Measurements from ENCODE around the gene ACER3. TPM values are rescaled to one million over a fixed set of nuclear protein-coding genes. Genes with fewer than 3 reads are reported as not detected.
"Not testable (repeated sequence)": the region's sequence is repeated elsewhere in the genome, so short reads cannot be mapped to it uniquely, and the experiment has no call there.

The ACER3 gene
- total RNA-seq = 56.7 TPM

- intact Hi-C loops (cut with DNase I) = no loop called here
- peak; percentile 93 for DNase-seq (ENCODE audit: low spot score)
- peak; percentile 98 for ATAC-seq
Measured at GRCh38 chr11:76860539-76861475, at the start of gene ACER3. TSS of gene ACER3 (plus strand) at chr11:76860918. CDS start at chr11:76860977, 59 bp downstream.

- intact Hi-C loops (cut with DNase I) = loop anchor here (5.0 kb wide), 1 partner anchor 106 kb away; no protein-coding TSS in a partner anchor
- no peak for DNase-seq (ENCODE audit: low spot score)
- no peak for ATAC-seq
Measured at GRCh38 chr11:76811259-76811658, 49.5 kb upstream of the ACER3 start.

- ATAC-seq = no peak
- DNase-seq (ENCODE audit: low spot score) = no peak
- intact Hi-C loops (cut with DNase I) = loop anchor here (5.0 kb wide), 1 partner anchor 103 kb away; no protein-coding TSS in a partner anchor
Measured at GRCh38 chr11:76814414-76814813, 46.3 kb upstream of the ACER3 start.

GRCh38 chr11:76815678-76816077, 45.0 kb upstream of the ACER3 start:
- intact Hi-C loops (cut with DNase I) = loop anchor here (5.0 kb wide), 1 partner anchor 382 kb away; no protein-coding TSS in a partner anchor
- not testable (repeated sequence) for ATAC-seq; DNase-seq (ENCODE audit: low spot score)

GRCh38 chr11:76820184-76820566, 40.5 kb upstream of the ACER3 start:
- intact Hi-C loops (cut with DNase I) = no loop called here
- ATAC-seq = no peak
- DNase-seq (ENCODE audit: low spot score) = no peak

- not testable (repeated sequence) for ATAC-seq
Measured at GRCh38 chr11:76821396-76821795, 39.3 kb upstream of the ACER3 start.

GRCh38 chr11:76822406-76822805, 38.3 kb upstream of the ACER3 start:
- intact Hi-C loops (cut with DNase I) = no loop called here
- no peak for DNase-seq (ENCODE audit: low spot score)
- no peak for ATAC-seq

More at GRCh38 chr11:76821396-76821795, 39.3 kb upstream of the ACER3 start:
- intact Hi-C loops (cut with DNase I); DNase-seq (ENCODE audit: low spot score): not testable (repeated sequence)

GRCh38 chr11:76823481-76824028, 37.2 kb upstream of the ACER3 start:
- peak; percentile 26 for ATAC-seq
- intact Hi-C loops (cut with DNase I) = no loop called here

GRCh38 chr11:76824083-76824939, 36.4 kb upstream of the ACER3 start:
- intact Hi-C loops (cut with DNase I) = no loop called here
- DNase-seq (ENCODE audit: low spot score) (no peak), ATAC-seq (peak; percentile 30)

More at GRCh38 chr11:76823481-76824028, 37.2 kb upstream of the ACER3 start:
- no peak for DNase-seq (ENCODE audit: low spot score)

- ATAC-seq (no peak), DNase-seq (ENCODE audit: low spot score) (no peak)
- intact Hi-C loops (cut with DNase I) = no loop called here
Measured at GRCh38 chr11:76824980-76825725, 35.6 kb upstream of the ACER3 start.

- DNase-seq (ENCODE audit: low spot score) = no peak
- ATAC-seq = no peak
- intact Hi-C loops (cut with DNase I) = no loop called here
Measured at GRCh38 chr11:76825726-76826396, 34.9 kb upstream of the ACER3 start.

- intact Hi-C loops (cut with DNase I); ATAC-seq; DNase-seq (ENCODE audit: low spot score): not testable (repeated sequence)
Measured at GRCh38 chr11:76826508-76826907, 34.2 kb upstream of the ACER3 start.

- intact Hi-C loops (cut with DNase I); DNase-seq (ENCODE audit: low spot score); ATAC-seq: not testable (repeated sequence)
Measured at GRCh38 chr11:76827005-76827404, 33.7 kb upstream of the ACER3 start.

- ATAC-seq (no peak), DNase-seq (ENCODE audit: low spot score) (no peak)
- intact Hi-C loops (cut with DNase I) = no loop called here
Measured at GRCh38 chr11:76830639-76831327, 29.9 kb upstream of the ACER3 start.

- intact Hi-C loops (cut with DNase I) = no loop called here
- no peak for DNase-seq (ENCODE audit: low spot score)
- no peak for ATAC-seq
Measured at GRCh38 chr11:76831686-76832310, 28.9 kb upstream of the ACER3 start.

GRCh38 chr11:76832361-76832760, 28.4 kb upstream of the ACER3 start:
- ATAC-seq (no peak), DNase-seq (ENCODE audit: low spot score) (no peak)
- intact Hi-C loops (cut with DNase I) = no loop called here

GRCh38 chr11:76834151-76834550, 26.6 kb upstream of the ACER3 start:
- no peak for ATAC-seq
- intact Hi-C loops (cut with DNase I) = no loop called here

More at GRCh38 chr11:76834151-76834550, 26.6 kb upstream of the ACER3 start:
- DNase-seq (ENCODE audit: low spot score) = no peak

Data from sciatic nerve (tissue), 2 donors.